ENCODE measurements around the gene FAM13A.

The FAM13A gene

DNA sequence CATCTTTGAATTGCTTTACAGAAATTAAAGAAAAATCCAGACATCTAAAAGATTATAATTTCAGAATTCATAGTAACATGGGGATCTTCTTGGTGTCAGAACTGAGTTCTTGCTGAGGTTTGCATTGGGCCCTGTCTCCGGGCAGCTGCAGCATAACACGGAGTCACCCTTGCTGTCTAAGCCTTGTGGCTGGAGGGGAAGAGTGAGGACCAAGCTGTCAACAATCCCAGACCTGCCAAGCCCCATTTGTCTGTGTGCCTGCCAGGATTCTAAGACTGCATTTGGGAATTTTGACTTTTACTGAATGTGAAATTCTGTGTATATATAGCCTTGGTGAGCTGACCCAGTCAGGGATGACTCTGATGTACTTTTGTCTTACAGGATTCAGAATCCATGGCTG lies 334.2 kb downstream of the FAM13A start:
- no peak for DNase-seq (ENCODE audit: low read depth, low spot score)

GRCh38 chr4:88722276-88722780 lies 334.7 kb downstream of the FAM13A start:
- no peak for DNase-seq (ENCODE audit: low read depth, low spot score)

- no peak for DNase-seq (ENCODE audit: low read depth, low spot score)
Measured at GRCh38 chr4:88720451-88721428, 336.2 kb downstream of the FAM13A start.

- DNase-seq (ENCODE audit: low read depth, low spot score): no peak
Measured at GRCh38 chr4:88719381-88719780, 337.6 kb downstream of the FAM13A start.

GRCh38 chr4:88718098-88718497 lies 338.9 kb downstream of the FAM13A start:
- DNase-seq (ENCODE audit: low read depth, low spot score): no peak

DNA sequence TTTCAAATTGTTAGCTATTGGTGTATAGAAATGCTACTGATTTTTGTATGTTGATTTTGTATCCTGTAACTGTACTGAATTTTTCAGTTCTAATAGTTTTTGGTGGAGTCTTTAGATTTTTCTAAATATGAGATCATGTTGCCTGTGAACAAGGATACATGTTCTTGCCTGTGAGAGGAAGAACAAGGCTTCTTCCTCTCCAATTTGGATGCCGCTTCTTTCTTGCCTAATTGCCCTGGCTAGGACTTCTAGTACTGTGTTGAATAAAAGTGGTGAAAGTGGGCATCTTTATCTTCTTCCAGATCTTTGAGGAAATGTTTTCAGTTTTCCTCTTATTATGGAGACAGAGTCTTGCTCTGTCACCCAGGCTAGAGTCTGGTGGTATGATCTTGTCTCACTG lies 343.2 kb downstream of the FAM13A start:
- no peak for DNase-seq (ENCODE audit: low read depth, low spot score)

- no peak for DNase-seq (ENCODE audit: low read depth, low spot score)
Measured at GRCh38 chr4:88709989-88710388, 347.0 kb downstream of the FAM13A start.

DNA sequence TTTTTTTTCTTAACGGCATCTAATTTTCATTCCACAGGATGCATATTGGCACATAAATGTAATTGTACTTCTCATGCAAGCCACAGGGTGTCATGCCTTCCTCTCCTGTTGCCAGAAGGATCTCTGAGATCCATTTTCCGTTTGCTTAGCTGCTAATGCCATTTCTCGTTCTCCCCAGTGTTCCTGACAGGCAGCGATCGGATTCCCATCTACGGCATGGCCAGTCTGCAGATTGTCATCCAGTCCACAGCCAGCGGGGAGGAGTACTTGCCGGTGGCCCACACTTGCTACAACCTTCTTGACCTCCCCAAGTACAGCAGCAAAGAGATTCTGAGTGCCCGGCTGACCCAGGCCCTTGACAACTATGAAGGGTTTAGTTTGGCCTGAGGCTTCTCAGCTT lies 350.4 kb downstream of the FAM13A start:
- DNase-seq (ENCODE audit: low read depth, low spot score): peak; percentile 23

GRCh38 chr4:88705805-88706492 lies 351.0 kb downstream of the FAM13A start:
- DNase-seq (ENCODE audit: low read depth, low spot score): no peak

- DNase-seq (ENCODE audit: low read depth, low spot score): no peak
Measured at GRCh38 chr4:88705223-88705622, 351.8 kb downstream of the FAM13A start.

GRCh38 chr4:88702782-88703181 lies 354.2 kb downstream of the FAM13A start:
- DNase-seq (ENCODE audit: low read depth, low spot score): no peak

DNA sequence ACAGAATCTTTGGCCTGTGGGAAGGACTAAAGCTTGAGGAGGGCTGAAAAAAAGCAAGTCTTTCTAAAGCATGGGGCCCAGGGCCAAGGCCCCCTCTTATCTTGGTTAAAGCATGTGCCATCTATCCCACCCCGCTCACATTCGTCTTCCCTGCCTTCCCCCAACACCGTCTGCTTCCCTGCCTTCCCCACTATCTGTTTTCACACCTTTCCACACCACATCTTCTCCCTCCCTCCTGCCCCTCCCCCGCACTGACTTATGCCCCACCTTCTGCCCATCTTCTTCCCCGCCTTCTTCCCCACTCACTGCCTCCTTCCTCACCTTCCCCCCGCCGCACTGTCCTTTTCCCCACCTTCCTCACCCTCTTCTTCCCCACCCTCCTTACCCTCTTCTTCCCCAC lies 358.5 kb downstream of the FAM13A start:
- no peak for DNase-seq (ENCODE audit: low read depth, low spot score)

DNA sequence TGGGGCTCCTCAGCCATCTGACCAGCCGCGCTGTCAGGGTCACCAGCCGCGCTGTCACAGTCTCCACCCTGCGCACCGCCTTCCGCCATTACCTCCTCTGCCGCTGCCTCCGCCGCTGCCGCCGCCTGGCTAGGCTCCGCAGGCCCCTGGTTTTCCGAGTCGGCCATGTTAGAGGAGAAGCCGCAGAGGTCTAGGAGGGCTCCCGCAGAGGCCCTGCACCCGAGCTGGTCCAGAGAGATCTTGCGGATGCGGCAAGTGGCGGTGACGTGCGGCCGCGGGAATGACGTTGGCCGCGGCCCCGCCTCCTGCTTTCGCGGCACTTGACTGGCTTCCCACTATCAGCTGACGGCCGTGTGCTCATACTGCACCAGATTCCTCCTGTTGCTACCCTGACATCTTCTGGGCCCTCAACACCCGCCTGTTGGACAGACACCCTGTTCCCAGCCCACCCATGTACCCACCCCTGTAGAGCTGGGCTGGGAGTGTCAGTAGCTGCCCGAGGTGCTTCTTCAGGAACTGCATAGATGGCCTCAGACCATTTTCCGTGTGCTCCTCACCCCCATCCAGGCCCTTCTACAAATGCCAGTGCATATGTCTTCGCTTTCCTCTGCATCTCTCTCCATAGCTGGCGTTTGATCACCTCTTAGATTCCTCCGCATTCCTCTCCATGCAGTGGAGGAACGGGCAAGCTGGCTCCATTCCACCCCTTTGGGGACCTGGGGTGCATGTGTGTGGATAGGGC lies 359.2 kb downstream of the FAM13A start, which contains the start of gene NAP1L5:
Gene NAP1L5 (minus strand): TSS at position 242 of the 742 bp plus-strand sequence. CDS start 75 bp downstream, at position 167.
- DNase-seq (ENCODE audit: low read depth, low spot score): peak; percentile 34

DNA sequence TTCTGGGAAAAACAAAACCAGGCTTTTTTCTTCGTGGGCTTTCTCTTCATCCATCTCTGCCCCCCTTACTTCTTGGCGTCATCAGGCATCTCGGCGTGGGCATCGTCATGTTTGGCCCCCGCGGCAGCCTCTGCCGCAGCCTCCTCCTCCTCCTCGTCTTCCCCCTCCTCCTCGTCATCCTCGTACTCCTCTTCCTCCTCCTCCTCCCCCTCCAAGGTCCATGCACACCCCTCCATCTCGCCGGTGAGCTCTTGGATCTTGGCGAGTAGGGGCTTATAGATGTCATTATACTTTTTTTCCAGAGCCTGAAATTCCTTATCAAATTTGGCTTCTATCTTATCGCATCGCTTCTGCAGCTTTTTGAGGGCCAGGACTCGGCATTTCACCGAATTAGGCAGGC lies 359.8 kb downstream of the FAM13A start:
- DNase-seq (ENCODE audit: low read depth, low spot score): no peak

GRCh38 chr4:88696630-88697029 lies 360.4 kb downstream of the FAM13A start:
- no peak for DNase-seq (ENCODE audit: low read depth, low spot score)

GRCh38 chr4:88693792-88694191 lies 363.2 kb downstream of the FAM13A start:
- DNase-seq (ENCODE audit: low read depth, low spot score): no peak

DNA sequence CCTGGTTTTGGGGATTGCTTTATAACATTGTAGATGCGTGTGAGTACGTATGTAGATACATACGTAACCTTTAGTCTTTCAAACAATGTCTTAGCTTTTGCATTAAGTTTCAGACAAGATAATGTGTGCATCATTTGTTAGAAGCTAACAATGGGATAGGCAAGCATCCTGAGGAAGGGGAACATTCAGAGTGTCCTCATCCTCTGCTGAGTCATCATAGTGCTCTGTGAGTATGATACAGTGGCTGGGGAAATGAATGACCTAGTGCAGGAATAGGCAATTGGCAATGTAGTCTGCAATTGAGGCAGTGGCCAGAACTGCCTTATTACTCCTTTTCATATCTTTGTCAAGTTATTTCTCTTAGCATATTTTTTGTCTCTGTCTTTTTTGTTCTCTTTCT lies 366.6 kb downstream of the FAM13A start:
- no peak for DNase-seq (ENCODE audit: low read depth, low spot score)

- DNase-seq (ENCODE audit: low read depth, low spot score): no peak
Measured at GRCh38 chr4:88681209-88681608, 375.8 kb downstream of the FAM13A start.
